MM.1S (cell line): ENCODE measurements around the gene RHOBTB3.

ENCODE experiments used
- EZH2 ChIP-seq: fragments of 300-600 bp; sonication (generic); optimal IDR thresholded peaks from 2 replicates; pipeline ENCODE3; 2017; ENCODE audit warnings: low read depth, mild to moderate bottlenecking, antibody characterized with exemption, low read length, mixed read lengths
- EZH2phosphoT487 ChIP-seq: fragments of 300-600 bp; sonication (generic); IDR thresholded peaks from 2 replicates; pipeline ENCODE4 v1.6.1; 2018; ENCODE audit warnings: antibody characterized with exemption, low read length
- TF ChIP-seq, protein P1 (sequence below): fragments of 300-600 bp; sonication (generic); IDR thresholded peaks from 2 replicates; pipeline ENCODE4 v1.5.1; 2016; ENCODE audit warnings: antibody characterized with exemption, low read length, mixed read lengths

DNA sequence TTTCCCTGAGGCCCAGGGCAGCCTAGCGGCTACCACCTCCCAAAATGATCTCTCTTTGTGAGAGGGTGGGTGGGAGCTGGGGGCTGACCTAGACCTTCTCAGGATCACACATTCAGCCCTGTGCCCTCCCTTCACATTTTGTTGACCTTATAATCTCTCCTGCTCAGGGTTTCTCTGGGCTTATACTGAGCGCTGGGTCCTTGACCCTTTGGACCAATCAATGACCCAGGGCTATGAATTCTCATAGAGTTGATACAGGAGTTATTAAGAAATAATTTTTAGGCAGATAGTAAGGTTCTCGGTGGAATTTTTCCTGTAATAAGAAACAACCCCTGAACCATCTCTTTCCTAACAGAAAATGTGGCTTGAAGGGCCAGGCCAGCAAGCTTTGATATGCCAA lies 69.4 kb downstream of the RHOBTB3 start:
- TF ChIP-seq, protein P1, sequence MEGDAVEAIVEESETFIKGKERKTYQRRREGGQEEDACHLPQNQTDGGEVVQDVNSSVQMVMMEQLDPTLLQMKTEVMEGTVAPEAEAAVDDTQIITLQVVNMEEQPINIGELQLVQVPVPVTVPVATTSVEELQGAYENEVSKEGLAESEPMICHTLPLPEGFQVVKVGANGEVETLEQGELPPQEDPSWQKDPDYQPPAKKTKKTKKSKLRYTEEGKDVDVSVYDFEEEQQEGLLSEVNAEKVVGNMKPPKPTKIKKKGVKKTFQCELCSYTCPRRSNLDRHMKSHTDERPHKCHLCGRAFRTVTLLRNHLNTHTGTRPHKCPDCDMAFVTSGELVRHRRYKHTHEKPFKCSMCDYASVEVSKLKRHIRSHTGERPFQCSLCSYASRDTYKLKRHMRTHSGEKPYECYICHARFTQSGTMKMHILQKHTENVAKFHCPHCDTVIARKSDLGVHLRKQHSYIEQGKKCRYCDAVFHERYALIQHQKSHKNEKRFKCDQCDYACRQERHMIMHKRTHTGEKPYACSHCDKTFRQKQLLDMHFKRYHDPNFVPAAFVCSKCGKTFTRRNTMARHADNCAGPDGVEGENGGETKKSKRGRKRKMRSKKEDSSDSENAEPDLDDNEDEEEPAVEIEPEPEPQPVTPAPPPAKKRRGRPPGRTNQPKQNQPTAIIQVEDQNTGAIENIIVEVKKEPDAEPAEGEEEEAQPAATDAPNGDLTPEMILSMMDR = no peak
- TF ChIP-seq EZH2 = no peak
- TF ChIP-seq EZH2phosphoT487 = no peak
